Skeletal muscle tissue (tissue), 4 donors: Measurements from ENCODE around the gene TUBA3E. TPM values are rescaled to one million over a fixed set of nuclear protein-coding genes. Genes with fewer than 3 reads are reported as not detected.
"Not testable (repeated sequence)": the region's sequence is repeated elsewhere in the genome, so short reads cannot be mapped to it uniquely, and the experiment has no call there.

Experiments
- H3K27ac ChIP-seq: one replicate; pipeline ENCODE4 v1.7.0; 2013; ENCODE audit warnings: mild to moderate bottlenecking, low read depth, low read length, inconsistent platforms
- H3K27me3 ChIP-seq, 3 donors: one replicate each; pipeline ENCODE4 v1.7.0; 2013; ENCODE audit warnings: low read length in 3 of 3; ENCODE audit not compliant: control insufficient read depth in 3 of 3, insufficient read depth in 3 of 3
- H3K36me3 ChIP-seq, 3 donors: one replicate each; pipeline ENCODE4 v1.7.0; 2013; ENCODE audit warnings: low read length in 3 of 3; ENCODE audit not compliant: control insufficient read depth in 3 of 3, insufficient read depth in 3 of 3
- H3K4me1 ChIP-seq, 3 donors: one replicate each; pipeline ENCODE4 v1.7.0; 2013; ENCODE audit warnings: low read length in 3 of 3, mild to moderate bottlenecking in 3 of 3; ENCODE audit not compliant: control insufficient read depth in 3 of 3, insufficient read depth in 3 of 3
- H3K4me3 ChIP-seq, 3 donors: one replicate each; pipeline ENCODE4 v1.7.0; 2013; ENCODE audit warnings: low read length in 3 of 3
- H3K9ac ChIP-seq, 3 donors: one replicate each; pipeline ENCODE4 v1.7.0; 2013; ENCODE audit warnings: low read length in 3 of 3, mild to moderate bottlenecking in 3 of 3, moderate library complexity in 2 of 3, low read depth in 1 of 3
- H3K9me3 ChIP-seq, 3 donors: one replicate each; pipeline ENCODE4 v1.7.0; 2013; ENCODE audit warnings: low read length in 3 of 3; ENCODE audit not compliant: control insufficient read depth in 3 of 3
- total RNA-seq: library from RNA; depleted of rRNA; stranded (reverse); fragments of >200 nt; gene quantifications from one replicate; pipeline ENCODE4 v1.2.3, GENCODE V29; 2014
- donor health status: Osteomylitis.

The TUBA3E gene
- total RNA-seq, result not detected

GRCh38 chr2:130198343-130198742 lies at the start of gene TUBA3E:
TSS of gene TUBA3E (minus strand) at chr2:130198439. CDS start at chr2:130198360, 79 bp downstream.
- no peaks in the 10 kb centered on the region for H3K9me3 ChIP-seq
- no peak within 1 kb of the TSS for H3K27ac ChIP-seq
- H3K27me3 ChIP-seq, result no peaks in the 10 kb centered on the region
- no peaks in the 10 kb centered on the region for H3K4me1 ChIP-seq
- no peak within 1 kb of the TSS for H3K9ac ChIP-seq
- no peak within 1 kb of the TSS for H3K4me3 ChIP-seq
- H3K36me3 ChIP-seq, result no peaks in the 10 kb centered on the region

- Histone ChIP-seq H3K4me3 (no peak overlapping the region), H3K27me3 (peaks cover under 1 to 10% (median 5%) of the 10 kb centered on the region in 3 donors), H3K4me1 (no peaks in the 10 kb centered on the region), H3K9ac (no peak overlapping the region), H3K27ac (no peak overlapping the region), H3K9me3 (no peaks in the 10 kb centered on the region), H3K36me3 (no peaks in the 10 kb centered on the region)
Observed at GRCh38 chr2:130246430-130246829, 48.2 kb upstream of the TUBA3E start.

GRCh38 chr2:130245976-130246375 lies 47.7 kb upstream of the TUBA3E start:
- no peaks in the 10 kb centered on the region for H3K4me1 ChIP-seq
- H3K9ac ChIP-seq, result no peak overlapping the region

GRCh38 chr2:130243359-130243758 lies 45.1 kb upstream of the TUBA3E start:
- Histone ChIP-seq H3K9ac (no peak overlapping the region), H3K4me1 (no peaks in the 10 kb centered on the region), H3K4me3 (no peak overlapping the region), H3K9me3 (no peaks in the 10 kb centered on the region), H3K27ac (no peak overlapping the region), H3K36me3 (no peaks in the 10 kb centered on the region), H3K27me3 (peaks cover 0 to 6% (median 3%) of the 10 kb centered on the region in 3 donors)

More at GRCh38 chr2:130245976-130246375, 47.7 kb upstream of the TUBA3E start:
- Histone ChIP-seq H3K9me3 (no peaks in the 10 kb centered on the region), H3K36me3 (no peaks in the 10 kb centered on the region), H3K4me3 (no peak overlapping the region), H3K27ac (no peak overlapping the region), H3K27me3 (peaks cover 0 to 10% (median 3%) of the 10 kb centered on the region in 3 donors)

GRCh38 chr2:130241041-130241707 lies 42.9 kb upstream of the TUBA3E start:
- Histone ChIP-seq H3K27me3 (no peaks in the 10 kb centered on the region), H3K4me3 (no peak overlapping the region), H3K27ac (no peak overlapping the region), H3K9me3 (no peaks in the 10 kb centered on the region), H3K9ac (no peak overlapping the region), H3K36me3 (no peaks in the 10 kb centered on the region), H3K4me1 (no peaks in the 10 kb centered on the region)

GRCh38 chr2:130239581-130239980 lies 41.3 kb upstream of the TUBA3E start:
- H3K9ac ChIP-seq, H3K27ac ChIP-seq, H3K36me3 ChIP-seq, H3K27me3 ChIP-seq, H3K9me3 ChIP-seq, H3K4me3 ChIP-seq, H3K4me1 ChIP-seq: not testable (repeated sequence)

GRCh38 chr2:130233066-130233465 lies 34.8 kb upstream of the TUBA3E start:
- not testable (repeated sequence) for H3K9me3 ChIP-seq, H3K9ac ChIP-seq, H3K36me3 ChIP-seq, H3K27ac ChIP-seq, H3K27me3 ChIP-seq, H3K4me3 ChIP-seq, H3K4me1 ChIP-seq

GRCh38 chr2:130231656-130232055 lies 33.4 kb upstream of the TUBA3E start:
- Histone ChIP-seq H3K27ac (no peak overlapping the region), H3K9ac (no peak overlapping the region), H3K27me3 (peaks cover 0 to 4% (median 0%) of the 10 kb centered on the region in 3 donors), H3K4me3 (no peak overlapping the region), H3K4me1 (no peaks in the 10 kb centered on the region), H3K36me3 (peaks cover 0 to 2% (median 0%) of the 10 kb centered on the region in 3 donors), H3K9me3 (no peaks in the 10 kb centered on the region)

- not testable (repeated sequence) for H3K27ac ChIP-seq, H3K9ac ChIP-seq, H3K36me3 ChIP-seq, H3K27me3 ChIP-seq, H3K4me3 ChIP-seq, H3K4me1 ChIP-seq, H3K9me3 ChIP-seq
Observed at GRCh38 chr2:130230907-130231306, 32.7 kb upstream of the TUBA3E start.

- H3K27ac ChIP-seq, H3K36me3 ChIP-seq, H3K9ac ChIP-seq, H3K4me1 ChIP-seq, H3K27me3 ChIP-seq, H3K9me3 ChIP-seq: not testable (repeated sequence)
- peak overlapping the region in 1 of 3 donors; percentile 54 for H3K4me3 ChIP-seq
Observed at GRCh38 chr2:130230376-130230775, 32.1 kb upstream of the TUBA3E start.
